HepG2 (cell line): Measurements from ENCODE around the gene MLX. TPM values are rescaled to one million over a fixed set of nuclear protein-coding genes. Genes with fewer than 3 reads are reported as not detected.

ENCODE experiments used
- CEBPB ChIP-seq: IDR thresholded peaks from 2 replicates; pipeline ENCODE4 v1.6.1; 2011; ENCODE audit warnings: low read depth, low read length, improper control_type of control experiment, borderline replicate concordance
- CENPBD1 ChIP-seq: sonication (generic); formaldehyde crosslinking; IDR thresholded peaks from 2 replicates; pipeline ENCODE4 v1.8.0; 2022; ENCODE audit warnings: missing genetic modification reagents, low read depth, mild to moderate bottlenecking, borderline replicate concordance
- HNF1A ChIP-seq, 2 experiments: sonication (generic) in 1 of 2; formaldehyde crosslinking in 1 of 2; IDR thresholded peaks; 2 replicates each; pipeline versions ENCODE4 v1.4.0 to v1.6.1; 2016 to 2020; ENCODE audit warnings: borderline replicate concordance in 1 of 2, low read depth in 1 of 2, mild to moderate bottlenecking in 1 of 2, missing genetic modification reagents in 1 of 2
- MIXL1 ChIP-seq: IDR thresholded peaks from 2 replicates; pipeline ENCODE4 v1.6.1; 2016
- MLLT10 ChIP-seq: sonication (generic); formaldehyde crosslinking; IDR thresholded peaks from 2 replicates; pipeline ENCODE4 v1.4.0; 2020; ENCODE audit warnings: missing genetic modification reagents
- PHF20 ChIP-seq: sonication (generic); formaldehyde crosslinking; IDR thresholded peaks from 2 replicates; pipeline ENCODE4 v1.5.0; 2020; ENCODE audit warnings: mild to moderate bottlenecking, missing genetic modification reagents
- PLSCR1 ChIP-seq: sonication (generic); formaldehyde crosslinking; IDR thresholded peaks from 2 replicates; pipeline ENCODE4 v1.5.0; 2020; ENCODE audit warnings: missing genetic modification reagents, mild to moderate bottlenecking, borderline replicate concordance
- RERE ChIP-seq: IDR thresholded peaks from 2 replicates; pipeline ENCODE4 v1.6.1; 2016; ENCODE audit warnings: low read depth, missing genetic modification reagents, missing compliant biosample characterization
- REXO4 ChIP-seq: sonication (generic); formaldehyde crosslinking; IDR thresholded peaks from 2 replicates; pipeline ENCODE4 v1.8.0; 2022; ENCODE audit warnings: missing genetic modification reagents, mild to moderate bottlenecking, borderline replicate concordance
- THYN1 ChIP-seq: sonication (generic); formaldehyde crosslinking; IDR thresholded peaks from 2 replicates; pipeline ENCODE4 v1.8.1; 2023; ENCODE audit warnings: low read depth, mild to moderate bottlenecking, moderate library complexity, missing genetic modification reagents, borderline replicate concordance
- ZMYM2 ChIP-seq: sonication (generic); formaldehyde crosslinking; IDR thresholded peaks from 2 replicates; pipeline ENCODE4 v1.8.0; 2022; ENCODE audit warnings: mild to moderate bottlenecking, missing genetic modification reagents
- ZNF329 ChIP-seq: sonication (generic); formaldehyde crosslinking; IDR thresholded peaks from 2 replicates; pipeline ENCODE4 v1.9.0; 2021; ENCODE audit warnings: low read depth, mild to moderate bottlenecking, missing genetic modification reagents
- ZNF382 ChIP-seq: sonication (generic); formaldehyde crosslinking; IDR thresholded peaks from 2 replicates; pipeline ENCODE4 v1.5.0; 2020; ENCODE audit warnings: missing genetic modification reagents, mild to moderate bottlenecking, borderline replicate concordance
- ZNF615 ChIP-seq: sonication (generic); formaldehyde crosslinking; IDR thresholded peaks from 2 replicates; pipeline ENCODE4 v1.5.0; 2020; ENCODE audit warnings: mild to moderate bottlenecking, missing genetic modification reagents, borderline replicate concordance
- polyA plus RNA-seq, 8 experiments: library from polyadenylated mRNA; depleted of rRNA in 3 of 8; stranded (reverse) in 7 of 8; unstranded in 1 of 8; fragments of >200 nt; fragmentation: Illumina TruSeq in 4 of 8; extraction: Trizol in 4 of 8; gene quantifications; 2 replicates each; pipeline versions ENCODE4 v1.2.1 to v1.2.3, GENCODE V29; 2011 to 2016; ENCODE audit warnings: low read depth in 4 of 8, missing spikeins in 1 of 8, mixed read lengths in 1 of 8; ENCODE audit not compliant: insufficient read depth in 1 of 8
- total RNA-seq, 5 experiments: library from RNA; depleted of rRNA; stranded (reverse); fragments of >200 nt; fragmentation: Illumina TruSeq; extraction: Trizol; gene quantifications; 2 replicates each; pipeline ENCODE4 v1.2.3, GENCODE V29; 2016; ENCODE audit warnings: low read depth in 1 of 5

The MLX gene
- total and polyA plus RNA-seq, 2 of the 13 experiments (the other 11 are each of a cell fraction or from before 2014, with no cell fraction given) = 38.9 to 74.4 TPM

- TF ChIP-seq CENPBD1 (no peak), CEBPB (no peak), ZNF382 (no peak), PHF20 (CRISPR knock-in tag) (peak; percentile 96), ZNF329 (0 out of 2 replicates have a peak, but pooled peaks have one; percentile 57), ZMYM2 (CRISPR knock-in tag) (no peak), PLSCR1 (CRISPR knock-in tag) (no peak), HNF1A (IDR thresholded peaks at IDR 0.05; ENCODE audit: low read depth) (no peak), HNF1A (CRISPR knock-in tag; IDR thresholded peaks at IDR 0.05; ENCODE audit: borderline replicate concordance) (peak; percentile 83), MIXL1 (peak; percentile 76), RERE (CRISPR knock-in tag) (peak; percentile 54; the same call in 1 of the 2 replicates), REXO4 (CRISPR knock-in tag) (0 out of 2 replicates have a peak, but pooled peaks have one; percentile 11), MLLT10 (no peak), THYN1 (no peak), ZNF615 (CRISPR knock-in tag) (no peak)
Measured at GRCh38 chr17:42554250-42555121, 12.4 kb upstream of the MLX start (continued).
